Measurements from ENCODE around the gene THSD7A. TPM values are rescaled to one million over a fixed set of nuclear protein-coding genes. Genes with fewer than 3 reads are reported as not detected.

Gene THSD7A
- total and polyA plus RNA-seq, 4 donors = 0.15 to 2.7 (median 1.9) TPM

- no peak for TF ChIP-seq FOXA2 (IDR thresholded peaks at IDR 0.05)
- no peak for TF ChIP-seq SP1 (IDR thresholded peaks at IDR 0.05)
- no peak for TF ChIP-seq FOXA1 (IDR thresholded peaks at IDR 0.05)
- TF ChIP-seq, protein P1, sequence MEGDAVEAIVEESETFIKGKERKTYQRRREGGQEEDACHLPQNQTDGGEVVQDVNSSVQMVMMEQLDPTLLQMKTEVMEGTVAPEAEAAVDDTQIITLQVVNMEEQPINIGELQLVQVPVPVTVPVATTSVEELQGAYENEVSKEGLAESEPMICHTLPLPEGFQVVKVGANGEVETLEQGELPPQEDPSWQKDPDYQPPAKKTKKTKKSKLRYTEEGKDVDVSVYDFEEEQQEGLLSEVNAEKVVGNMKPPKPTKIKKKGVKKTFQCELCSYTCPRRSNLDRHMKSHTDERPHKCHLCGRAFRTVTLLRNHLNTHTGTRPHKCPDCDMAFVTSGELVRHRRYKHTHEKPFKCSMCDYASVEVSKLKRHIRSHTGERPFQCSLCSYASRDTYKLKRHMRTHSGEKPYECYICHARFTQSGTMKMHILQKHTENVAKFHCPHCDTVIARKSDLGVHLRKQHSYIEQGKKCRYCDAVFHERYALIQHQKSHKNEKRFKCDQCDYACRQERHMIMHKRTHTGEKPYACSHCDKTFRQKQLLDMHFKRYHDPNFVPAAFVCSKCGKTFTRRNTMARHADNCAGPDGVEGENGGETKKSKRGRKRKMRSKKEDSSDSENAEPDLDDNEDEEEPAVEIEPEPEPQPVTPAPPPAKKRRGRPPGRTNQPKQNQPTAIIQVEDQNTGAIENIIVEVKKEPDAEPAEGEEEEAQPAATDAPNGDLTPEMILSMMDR (IDR thresholded peaks at IDR 0.05; ENCODE audit: low read depth, low read length, missing input control) = no peak
- TF ChIP-seq GABPA (IDR thresholded peaks at IDR 0.05 in 1 of 2, conservative IDR thresholded peaks at IDR 0.05 in 1 of 2) = no peak
- TF ChIP-seq MAX (IDR thresholded peaks at IDR 0.05) = no peak
- TF ChIP-seq REST (IDR thresholded peaks at IDR 0.05) = no peak
- no peak for TF ChIP-seq RXRA (IDR thresholded peaks at IDR 0.05)
- no peak for TF ChIP-seq HNF4G (IDR thresholded peaks at IDR 0.05)
- no peak overlapping the region for H3K27ac ChIP-seq (ENCODE audit: low read depth in 1 of 2, low read length in 2 of 2)
- H3K4me3 ChIP-seq (ENCODE audit: low read depth in 1 of 3, low read length in 3 of 3) = no peak overlapping the region
- H3K27me3 ChIP-seq (ENCODE audit: control insufficient read depth in 4 of 4, insufficient read depth in 4 of 4, low read length in 3 of 4) = no peaks in the 10 kb centered on the region
- DNase-seq (ENCODE audit: low spot score) = no peak
- H3K9ac ChIP-seq (ENCODE audit: low read depth in 1 of 2, low read length in 2 of 2) = no peak overlapping the region
- H3K9me3 ChIP-seq (ENCODE audit: control insufficient read depth in 4 of 4, low read length in 3 of 4) = no peaks in the 10 kb centered on the region
- H3K36me3 ChIP-seq (ENCODE audit: control insufficient read depth in 4 of 4, insufficient read depth in 3 of 4, low read depth in 1 of 4, low read length in 3 of 4) = no peaks in the 10 kb centered on the region
- H3K4me1 ChIP-seq (ENCODE audit: control insufficient read depth in 4 of 4, insufficient read depth in 4 of 4, low read length in 3 of 4) = no peaks in the 10 kb centered on the region
- 36% methylated on average over 2 of the region's 2 CpGs for WGBS
These were observed 15.3 kb upstream of the THSD7A start for GRCh38 chr7:11847336-11847735.

DNA sequence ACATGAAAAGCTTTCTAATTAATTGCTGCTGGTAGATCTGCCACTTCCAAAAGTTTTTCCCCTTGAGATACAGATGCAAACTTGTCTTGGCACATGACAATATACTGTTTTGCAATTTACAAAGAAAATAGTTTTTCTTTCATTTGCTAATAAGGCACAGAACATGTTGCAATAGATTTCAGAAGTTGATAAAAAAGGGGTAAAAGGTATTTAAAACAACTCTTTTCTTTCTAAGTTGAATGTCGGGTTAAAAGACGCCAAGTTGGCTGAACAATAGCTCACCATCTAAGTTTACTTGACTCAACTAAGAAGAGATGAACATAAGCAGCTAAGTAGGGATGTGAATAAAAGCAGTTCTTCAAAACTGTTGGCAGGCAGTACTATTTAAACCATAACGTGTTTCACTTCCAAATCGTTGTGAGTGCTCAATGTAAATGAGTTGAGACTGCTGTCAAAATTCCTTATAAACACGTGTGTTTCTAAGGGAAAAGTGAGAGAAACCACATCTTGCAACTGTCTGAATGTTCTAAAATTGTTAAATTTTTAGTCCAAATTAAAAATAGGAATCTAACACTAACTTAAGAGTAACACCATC is 14.5 kb upstream of the THSD7A start:
- no peak overlapping the region for H3K9ac ChIP-seq (ENCODE audit: low read depth in 1 of 2, low read length in 2 of 2)
- no peaks in the 10 kb centered on the region for H3K9me3 ChIP-seq (ENCODE audit: control insufficient read depth in 4 of 4, low read length in 3 of 4)
- TF ChIP-seq TAF1 (conservative IDR thresholded peaks at IDR 0.05) (no peak), SP1 (IDR thresholded peaks at IDR 0.05) (no peak), EGR1 (IDR thresholded peaks at IDR 0.05; ENCODE audit: low read depth in 2 of 2) (no peak), FOXA2 (IDR thresholded peaks at IDR 0.05) (no peak)
- no peak overlapping the region for H3K4me3 ChIP-seq (ENCODE audit: low read depth in 1 of 3, low read length in 3 of 3)
- H3K27ac ChIP-seq (ENCODE audit: low read depth in 1 of 2, low read length in 2 of 2) = no peak overlapping the region
- no peaks in the 10 kb centered on the region for H3K27me3 ChIP-seq (ENCODE audit: control insufficient read depth in 4 of 4, insufficient read depth in 4 of 4, low read length in 3 of 4)
- no peaks in the 10 kb centered on the region for H3K36me3 ChIP-seq (ENCODE audit: control insufficient read depth in 4 of 4, insufficient read depth in 3 of 4, low read depth in 1 of 4, low read length in 3 of 4)
- no peaks in the 10 kb centered on the region for H3K4me1 ChIP-seq (ENCODE audit: control insufficient read depth in 4 of 4, insufficient read depth in 4 of 4, low read length in 3 of 4)
- DNase-seq (ENCODE audit: low spot score) = no peak
- 24% methylated on average over 5 of the region's 5 CpGs for WGBS

GRCh38 chr7:11843113-11843765 is 11.2 kb upstream of the THSD7A start:
- no peaks in the 10 kb centered on the region for H3K27me3 ChIP-seq (ENCODE audit: control insufficient read depth in 4 of 4, insufficient read depth in 4 of 4, low read length in 3 of 4)
- no peak overlapping the region for H3K27ac ChIP-seq (ENCODE audit: low read depth in 1 of 2, low read length in 2 of 2)
- H3K9ac ChIP-seq (ENCODE audit: low read depth in 1 of 2, low read length in 2 of 2) = no peak overlapping the region
- H3K4me3 ChIP-seq (ENCODE audit: low read depth in 1 of 3, low read length in 3 of 3) = no peak overlapping the region
- DNase-seq (ENCODE audit: low spot score) = no peak
- 74% methylated on average over 1 of the region's 1 CpG for WGBS
- TF ChIP-seq, protein P2, sequence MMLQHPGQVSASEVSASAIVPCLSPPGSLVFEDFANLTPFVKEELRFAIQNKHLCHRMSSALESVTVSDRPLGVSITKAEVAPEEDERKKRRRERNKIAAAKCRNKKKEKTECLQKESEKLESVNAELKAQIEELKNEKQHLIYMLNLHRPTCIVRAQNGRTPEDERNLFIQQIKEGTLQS (IDR thresholded peaks at IDR 0.05) = no peak
- TF ChIP-seq FOXA2 (IDR thresholded peaks at IDR 0.05) (no peak), HNF4A (conservative IDR thresholded peaks at IDR 0.05) (no peak), NR2F2 (IDR thresholded peaks at IDR 0.05) (no peak), GABPA (IDR thresholded peaks at IDR 0.05 in 1 of 2, conservative IDR thresholded peaks at IDR 0.05 in 1 of 2) (no peak), TAF1 (conservative IDR thresholded peaks at IDR 0.05) (no peak), RAD21 (IDR thresholded peaks at IDR 0.05) (no peak), FOXA1 (IDR thresholded peaks at IDR 0.05) (no peak), RXRA (IDR thresholded peaks at IDR 0.05) (no peak), SP1 (IDR thresholded peaks at IDR 0.05) (no peak), MAX (IDR thresholded peaks at IDR 0.05) (no peak), YY1 (IDR thresholded peaks at IDR 0.05) (no peak)
- TF ChIP-seq, protein P1 (IDR thresholded peaks at IDR 0.05; ENCODE audit: low read depth, low read length, missing input control) = no peak
- no peaks in the 10 kb centered on the region for H3K36me3 ChIP-seq (ENCODE audit: control insufficient read depth in 4 of 4, insufficient read depth in 3 of 4, low read depth in 1 of 4, low read length in 3 of 4)
- no peaks in the 10 kb centered on the region for H3K9me3 ChIP-seq (ENCODE audit: control insufficient read depth in 4 of 4, low read length in 3 of 4)
- H3K4me1 ChIP-seq (ENCODE audit: control insufficient read depth in 4 of 4, insufficient read depth in 4 of 4, low read length in 3 of 4) = no peaks in the 10 kb centered on the region

All from liver (tissue), 9 donors.